Loucy (cell line): Measurements from ENCODE around the gene SAMD4A.

Source experiments
- CTCF ChIP-seq: fragments of 200-600 bp; sonication (generic); conservative IDR thresholded peaks from 2 replicates; pipeline ENCODE4 v1.5.1; 2014; ENCODE audit warnings: mild to moderate bottlenecking, antibody characterized with exemption, low read length
- EZH2phosphoT487 ChIP-seq: fragments of 200-600 bp; IDR thresholded peaks from 2 replicates; pipeline ENCODE4 v1.6.1; 2018; ENCODE audit warnings: antibody characterized with exemption, mild to moderate bottlenecking, moderate library complexity, borderline replicate concordance

DNA sequence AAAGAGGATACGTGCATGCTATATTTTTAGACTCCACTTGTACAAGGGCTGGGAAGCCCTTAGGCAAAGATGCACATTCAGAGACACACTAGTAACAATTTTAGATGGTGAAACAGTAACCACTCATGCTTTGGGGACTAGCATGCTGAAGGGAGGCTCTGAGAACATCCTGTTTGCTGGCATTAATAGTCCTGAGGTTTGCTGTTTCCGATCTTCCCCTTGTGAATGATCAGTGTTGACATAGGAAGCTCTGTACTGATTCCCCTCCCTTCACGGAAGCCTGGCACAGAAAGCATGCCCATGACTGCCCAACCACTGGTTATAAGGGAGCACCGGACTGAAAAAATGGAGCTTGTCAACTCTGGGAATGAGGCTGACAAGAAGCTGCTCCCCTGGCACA, 171.1 kb downstream of the SAMD4A start:
- TF ChIP-seq CTCF: no peak
- TF ChIP-seq EZH2phosphoT487: no peak
